ENCODE measurements around the gene PIK3R1.

PIK3R1 gene

DNA sequence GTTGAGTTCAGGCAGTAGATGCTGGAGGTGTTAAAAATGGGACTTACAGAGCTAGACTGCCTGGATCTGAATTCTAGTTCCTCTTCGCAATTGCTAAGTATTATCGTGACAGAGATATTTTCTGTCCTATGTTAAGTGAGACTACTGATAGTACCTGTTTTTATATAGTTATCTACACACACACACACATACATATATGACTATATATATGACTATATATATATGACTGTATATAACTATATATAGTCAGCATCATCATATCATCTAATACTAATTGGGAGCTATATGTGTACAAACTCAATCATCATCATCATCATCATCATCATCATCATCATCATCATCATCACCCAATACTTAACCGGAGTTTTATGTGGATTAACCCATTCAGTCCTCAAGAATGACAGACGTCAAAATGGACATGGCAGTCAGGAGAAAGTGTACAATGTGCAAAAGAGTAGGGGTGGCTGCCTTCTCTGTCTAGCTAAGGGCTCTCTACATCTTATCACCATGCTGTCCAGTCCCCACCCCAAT lies 7.3 kb downstream of the PIK3R1 start:
- H3K79me2 ChIP-seq (ENCODE audit: low read length) = peaks cover 52% of the 10 kb centered on the region
- H3K36me3 ChIP-seq (replicated peaks; ENCODE audit: low read depth, low read length) = peaks cover 23% of the 10 kb centered on the region
- no peak for TF ChIP-seq EZH2phosphoT487 (IDR thresholded peaks at IDR 0.05; ENCODE audit: low read depth)
- TF ChIP-seq, protein P1, sequence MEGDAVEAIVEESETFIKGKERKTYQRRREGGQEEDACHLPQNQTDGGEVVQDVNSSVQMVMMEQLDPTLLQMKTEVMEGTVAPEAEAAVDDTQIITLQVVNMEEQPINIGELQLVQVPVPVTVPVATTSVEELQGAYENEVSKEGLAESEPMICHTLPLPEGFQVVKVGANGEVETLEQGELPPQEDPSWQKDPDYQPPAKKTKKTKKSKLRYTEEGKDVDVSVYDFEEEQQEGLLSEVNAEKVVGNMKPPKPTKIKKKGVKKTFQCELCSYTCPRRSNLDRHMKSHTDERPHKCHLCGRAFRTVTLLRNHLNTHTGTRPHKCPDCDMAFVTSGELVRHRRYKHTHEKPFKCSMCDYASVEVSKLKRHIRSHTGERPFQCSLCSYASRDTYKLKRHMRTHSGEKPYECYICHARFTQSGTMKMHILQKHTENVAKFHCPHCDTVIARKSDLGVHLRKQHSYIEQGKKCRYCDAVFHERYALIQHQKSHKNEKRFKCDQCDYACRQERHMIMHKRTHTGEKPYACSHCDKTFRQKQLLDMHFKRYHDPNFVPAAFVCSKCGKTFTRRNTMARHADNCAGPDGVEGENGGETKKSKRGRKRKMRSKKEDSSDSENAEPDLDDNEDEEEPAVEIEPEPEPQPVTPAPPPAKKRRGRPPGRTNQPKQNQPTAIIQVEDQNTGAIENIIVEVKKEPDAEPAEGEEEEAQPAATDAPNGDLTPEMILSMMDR (IDR thresholded peaks at IDR 0.05; ENCODE audit: low read depth, low read length) = no peak
- H3K9ac ChIP-seq (ENCODE audit: low read length) = no peak overlapping the region
- peaks cover 74% of the 10 kb centered on the region for H4K20me1 ChIP-seq (ENCODE audit: insufficient read depth, low read length)
- H3K4me3 ChIP-seq (ENCODE audit: low read length) = no peak overlapping the region
- H3K27me3 ChIP-seq (ENCODE audit: low read depth, low read length) = no peaks in the 10 kb centered on the region
- no peaks in the 10 kb centered on the region for H3K9me3 ChIP-seq (ENCODE audit: insufficient read depth, low read length)
- no peak overlapping the region for H2AFZ ChIP-seq (ENCODE audit: low read depth, low read length)
- H3K27ac ChIP-seq (ENCODE audit: low read length) = no peak overlapping the region
- H3K4me2 ChIP-seq (ENCODE audit: low read length) = no peak overlapping the region
- peaks cover 7% of the 10 kb centered on the region for H3K4me1 ChIP-seq (ENCODE audit: low read length)

DNA sequence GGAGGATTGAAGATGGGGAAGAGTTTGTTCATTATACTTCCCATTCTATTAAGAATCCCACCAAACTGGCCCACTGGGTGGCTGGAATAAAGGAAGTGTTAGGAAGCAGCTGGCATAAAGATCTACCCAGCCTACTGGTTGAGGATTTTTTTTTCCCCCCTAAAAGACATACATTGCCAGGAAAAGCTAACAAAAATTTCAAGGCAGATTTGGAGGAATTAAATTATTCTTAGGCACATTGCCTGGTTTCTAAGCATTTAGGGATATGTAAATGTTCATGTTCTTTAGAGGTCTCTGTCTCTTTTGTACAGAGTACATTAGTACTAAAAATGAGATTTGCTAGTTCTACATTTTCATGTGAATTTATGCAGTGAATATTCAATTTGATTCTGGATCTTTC lies 8.3 kb downstream of the PIK3R1 start:
- peaks cover 41% of the 10 kb centered on the region for H3K79me2 ChIP-seq (ENCODE audit: low read length)
- H3K27me3 ChIP-seq (ENCODE audit: low read depth, low read length) = no peaks in the 10 kb centered on the region
- no peak overlapping the region for H3K9ac ChIP-seq (ENCODE audit: low read length)
- H4K20me1 ChIP-seq (ENCODE audit: insufficient read depth, low read length) = peaks cover 66% of the 10 kb centered on the region
- H2AFZ ChIP-seq (ENCODE audit: low read depth, low read length) = no peak overlapping the region
- no peaks in the 10 kb centered on the region for H3K9me3 ChIP-seq (ENCODE audit: insufficient read depth, low read length)
- peaks cover 28% of the 10 kb centered on the region for H3K36me3 ChIP-seq (replicated peaks; ENCODE audit: low read depth, low read length)
- H3K4me3 ChIP-seq (ENCODE audit: low read length) = no peak overlapping the region
- no peak overlapping the region for H3K4me2 ChIP-seq (ENCODE audit: low read length)
- peaks cover 10% of the 10 kb centered on the region for H3K4me1 ChIP-seq (ENCODE audit: low read length)
- H3K27ac ChIP-seq (ENCODE audit: low read length) = no peak overlapping the region
- TF ChIP-seq, protein P1 (IDR thresholded peaks at IDR 0.05; ENCODE audit: low read depth, low read length) = no peak
- TF ChIP-seq EZH2phosphoT487 (IDR thresholded peaks at IDR 0.05; ENCODE audit: low read depth) = no peak

DNA sequence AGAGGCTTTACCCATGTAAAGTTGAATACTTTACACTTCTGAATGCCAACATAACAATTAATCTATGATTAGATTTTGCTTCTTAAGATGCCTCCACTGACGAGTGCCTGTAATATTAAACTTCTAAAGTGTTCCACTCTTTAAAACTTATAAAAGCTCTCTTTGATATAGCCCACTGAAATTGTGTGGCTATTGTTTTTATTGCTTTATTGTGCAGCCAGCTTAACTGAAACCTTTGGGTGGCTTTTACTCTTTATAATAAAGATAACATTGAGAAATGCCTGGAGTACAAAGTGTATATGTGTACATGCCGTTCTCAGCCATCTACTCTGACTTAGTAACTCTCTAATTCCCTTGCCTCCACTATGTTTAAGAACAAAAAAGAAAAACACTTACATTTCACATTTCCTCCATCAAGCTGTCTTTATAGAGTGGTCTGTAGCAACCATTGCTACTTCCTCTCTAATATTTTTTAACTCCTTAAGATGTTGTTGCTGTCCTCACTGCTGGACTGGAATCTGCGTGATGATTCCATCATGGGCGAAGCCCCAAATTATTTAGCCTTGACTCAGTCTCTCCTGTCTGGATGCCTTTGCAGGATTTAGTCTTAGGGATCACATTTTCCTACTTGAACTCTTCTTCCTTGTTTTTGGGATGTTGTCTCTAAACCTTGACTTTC lies 9.1 kb downstream of the PIK3R1 start:
- H3K27ac ChIP-seq (ENCODE audit: low read length) = no peak overlapping the region
- H3K4me3 ChIP-seq (ENCODE audit: low read length) = no peak overlapping the region
- TF ChIP-seq, protein P1 (IDR thresholded peaks at IDR 0.05; ENCODE audit: low read depth, low read length) = no peak
- TF ChIP-seq EZH2phosphoT487 (IDR thresholded peaks at IDR 0.05; ENCODE audit: low read depth) = no peak
- peaks cover 35% of the 10 kb centered on the region for H3K79me2 ChIP-seq (ENCODE audit: low read length)
- no peak overlapping the region for H2AFZ ChIP-seq (ENCODE audit: low read depth, low read length)
- H3K4me2 ChIP-seq (ENCODE audit: low read length) = no peak overlapping the region
- H3K4me1 ChIP-seq (ENCODE audit: low read length) = peaks cover 10% of the 10 kb centered on the region
- no peaks in the 10 kb centered on the region for H3K27me3 ChIP-seq (ENCODE audit: low read depth, low read length)
- no peak overlapping the region for H3K9ac ChIP-seq (ENCODE audit: low read length)
- peaks cover 32% of the 10 kb centered on the region for H3K36me3 ChIP-seq (replicated peaks; ENCODE audit: low read depth, low read length)
- H3K9me3 ChIP-seq (ENCODE audit: insufficient read depth, low read length) = no peaks in the 10 kb centered on the region
- H4K20me1 ChIP-seq (ENCODE audit: insufficient read depth, low read length) = peaks cover 67% of the 10 kb centered on the region

GRCh38 chr5:68225188-68225910 lies 9.8 kb downstream of the PIK3R1 start:
- Histone ChIP-seq H3K27ac (ENCODE audit: low read length) (no peak overlapping the region), H3K9me3 (ENCODE audit: insufficient read depth, low read length) (no peaks in the 10 kb centered on the region), H3K4me3 (ENCODE audit: low read length) (no peak overlapping the region), H3K27me3 (ENCODE audit: low read depth, low read length) (no peaks in the 10 kb centered on the region), H2AFZ (ENCODE audit: low read depth, low read length) (no peak overlapping the region), H3K4me2 (ENCODE audit: low read length) (no peak overlapping the region), H3K36me3 (replicated peaks; ENCODE audit: low read depth, low read length) (peaks cover 31% of the 10 kb centered on the region), H4K20me1 (ENCODE audit: insufficient read depth, low read length) (peaks cover 71% of the 10 kb centered on the region), H3K4me1 (ENCODE audit: low read length) (peaks cover 10% of the 10 kb centered on the region), H3K9ac (ENCODE audit: low read length) (no peak overlapping the region), H3K79me2 (ENCODE audit: low read length) (peaks cover 29% of the 10 kb centered on the region)
- TF ChIP-seq EZH2phosphoT487 (IDR thresholded peaks at IDR 0.05; ENCODE audit: low read depth) = no peak
- TF ChIP-seq, protein P1 (IDR thresholded peaks at IDR 0.05; ENCODE audit: low read depth, low read length) = no peak
